Umbilical cord (tissue), 2 donors: Measurements from ENCODE around the gene PARD3B. TPM values are rescaled to one million over a fixed set of nuclear protein-coding genes. Genes with fewer than 3 reads are reported as not detected.

ENCODE experiments used
- DNase-seq: peaks from one replicate; pipeline ENCODE4 v3.0.0-alpha.2; 2015; ENCODE audit warnings: low spot score
- total RNA-seq: library from RNA; depleted of rRNA; stranded (reverse); fragments of >200 nt; gene quantifications from one replicate; pipeline ENCODE4 v1.2.3, GENCODE V29; 2014; ENCODE audit warnings: low replicate concordance; ENCODE audit not compliant: insufficient read depth

The PARD3B gene
- total RNA-seq, 1 donor from 2014 or later, result 27.7 TPM

- no peak for DNase-seq
These were observed 110.4 kb downstream of the PARD3B start for GRCh38 chr2:204655626-204656025.

DNA sequence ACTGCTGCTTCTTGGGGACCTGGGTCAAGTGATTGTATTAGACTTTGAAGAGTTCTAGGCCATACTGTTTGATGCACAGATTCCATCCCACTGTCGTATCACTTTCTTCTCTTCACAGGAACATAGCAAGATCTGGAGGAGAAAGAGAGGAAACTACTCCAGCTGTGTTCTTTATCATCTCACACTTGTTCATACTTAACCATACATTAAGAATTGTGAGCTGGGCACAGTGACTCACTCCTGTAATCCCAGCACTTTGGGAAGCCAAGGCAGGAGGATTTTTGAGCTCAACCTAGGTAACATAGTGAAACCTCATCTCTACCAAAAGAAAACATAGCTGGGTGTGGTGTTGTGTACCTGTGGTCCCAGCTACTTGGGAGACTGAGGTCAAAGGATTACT lies 111.7 kb downstream of the PARD3B start:
- peak; percentile 22 for DNase-seq

DNA sequence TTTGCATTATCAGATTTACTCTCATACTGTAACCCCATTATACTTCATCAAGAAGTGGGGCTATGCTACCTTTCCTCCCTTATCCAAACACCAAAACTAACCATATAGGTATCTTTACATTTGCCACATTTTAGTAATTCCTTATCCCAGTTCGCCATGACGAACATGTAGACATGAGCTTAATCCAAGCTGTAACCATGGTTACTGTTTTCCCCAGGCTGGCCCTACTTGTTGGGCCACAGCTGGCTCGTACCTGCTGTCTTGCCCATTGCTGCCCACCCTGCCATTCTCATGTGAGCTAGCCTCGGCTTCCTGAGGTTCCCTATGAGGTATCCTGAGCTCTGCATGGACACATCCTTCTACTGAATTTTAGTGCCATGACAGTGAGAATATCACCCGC lies 117.7 kb downstream of the PARD3B start:
- DNase-seq, result no peak

DNA sequence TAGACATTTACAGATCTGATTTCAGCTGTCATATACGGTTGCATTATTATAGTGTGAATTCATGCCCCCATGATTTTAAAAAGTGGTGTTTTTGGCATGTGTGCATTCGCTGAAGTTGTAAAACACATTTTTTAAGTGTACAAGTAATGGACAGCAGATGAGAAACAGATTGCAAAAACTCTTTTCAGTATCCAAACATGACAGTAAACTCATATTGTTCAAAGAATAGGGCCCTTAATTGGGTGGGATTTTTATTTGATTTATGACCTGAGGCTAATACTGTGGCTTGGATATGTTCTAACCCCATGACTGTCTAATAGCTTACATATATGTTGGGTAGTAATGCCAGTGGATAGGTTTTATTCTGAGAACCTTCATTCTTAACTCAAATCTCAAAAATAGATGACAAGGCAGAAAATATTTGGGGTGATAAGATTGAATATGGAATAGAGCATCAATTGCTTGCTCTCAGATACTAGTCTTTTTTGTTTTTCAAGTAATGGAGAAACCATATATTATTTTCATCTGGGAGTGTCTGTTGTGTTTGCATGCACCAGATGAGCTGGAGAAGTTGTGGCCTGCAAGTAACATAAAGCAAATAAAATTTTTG lies 118.6 kb downstream of the PARD3B start:
- peak; percentile 1 for DNase-seq

GRCh38 chr2:204664708-204665121 lies 119.4 kb downstream of the PARD3B start:
- DNase-seq, result peak; percentile 64

- peak; percentile 31 for DNase-seq
These were observed 119.9 kb downstream of the PARD3B start for GRCh38 chr2:204665207-204665606.

DNA sequence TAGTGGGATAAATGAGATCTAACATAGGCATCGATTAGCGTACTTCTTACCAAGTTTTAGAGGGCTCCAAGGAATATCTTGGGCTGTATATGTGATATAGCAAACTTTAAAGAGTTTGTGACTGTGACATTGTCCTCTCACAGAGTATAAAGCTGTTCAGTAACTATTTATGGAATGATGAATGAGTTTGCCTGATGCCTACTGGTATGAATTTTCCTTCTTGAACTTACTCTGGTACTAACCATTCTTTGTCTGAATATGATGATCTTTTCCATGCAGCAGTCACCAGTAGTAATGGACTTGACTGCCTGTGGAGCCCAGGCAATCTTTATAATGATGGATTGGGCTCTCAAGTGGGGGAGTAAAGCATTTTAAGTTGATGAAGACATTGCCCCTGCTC lies 120.5 kb downstream of the PARD3B start:
- no peak for DNase-seq

GRCh38 chr2:204667990-204668389 lies 122.7 kb downstream of the PARD3B start:
- DNase-seq, result no peak

DNA sequence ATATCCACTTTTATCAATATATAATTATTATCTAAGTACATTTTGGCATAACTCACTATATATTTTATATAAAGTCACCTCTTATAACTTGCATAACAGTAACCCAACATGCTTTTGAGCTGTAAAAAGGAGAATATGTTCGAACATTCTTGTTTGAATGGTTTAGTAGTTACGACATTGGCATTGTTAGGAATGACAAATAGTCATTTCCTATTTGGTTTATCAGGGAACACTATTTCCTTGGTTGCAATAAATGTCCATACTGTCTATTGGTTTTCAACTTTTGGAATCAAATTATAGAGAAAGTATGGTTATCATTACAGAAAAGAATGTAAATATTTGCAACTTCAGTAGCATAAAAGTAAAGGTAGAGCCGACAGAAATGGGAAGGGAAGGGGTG lies 124.1 kb downstream of the PARD3B start:
- DNase-seq, result no peak

DNA sequence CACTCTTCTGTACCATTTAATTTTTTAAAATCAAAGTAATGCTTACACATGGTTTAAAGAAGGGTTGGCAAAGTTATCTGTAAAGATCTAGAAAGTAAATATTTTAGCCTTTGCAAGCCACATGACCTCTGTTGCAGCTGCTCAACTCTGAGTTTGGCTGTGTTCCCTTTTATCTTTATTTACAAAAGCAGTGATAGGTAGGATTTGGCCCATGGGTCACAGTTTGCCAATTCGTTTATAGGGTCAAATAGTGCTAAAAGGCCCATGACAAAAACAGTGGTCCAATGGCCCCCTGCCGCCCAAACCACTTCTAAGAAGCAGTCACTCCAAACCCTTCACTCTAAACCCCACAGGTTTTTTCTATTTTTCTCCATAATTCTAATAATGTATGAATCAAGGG lies 124.8 kb downstream of the PARD3B start:
- DNase-seq, result no peak

DNA sequence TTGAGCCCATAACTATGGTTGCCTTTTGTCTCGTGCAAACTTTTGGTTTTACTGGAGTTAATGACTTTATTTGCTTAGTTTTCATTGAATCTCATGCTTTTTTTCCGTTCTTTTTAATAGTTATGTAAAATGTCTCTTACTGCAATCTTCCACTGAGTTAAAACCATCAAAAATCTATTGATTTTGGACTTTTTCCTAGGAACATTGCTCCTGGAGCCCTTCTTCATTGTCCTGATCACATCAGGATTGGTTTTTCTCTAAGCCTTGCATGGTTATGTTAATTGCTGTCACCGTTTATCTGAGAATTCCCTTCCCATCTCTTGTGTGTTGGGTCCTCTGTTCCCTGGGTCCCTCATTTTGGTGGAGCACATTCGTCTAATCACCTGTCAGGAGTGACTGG lies 125.5 kb downstream of the PARD3B start:
- no peak for DNase-seq

GRCh38 chr2:204672772-204673171 lies 127.5 kb downstream of the PARD3B start:
- no peak for DNase-seq

DNA sequence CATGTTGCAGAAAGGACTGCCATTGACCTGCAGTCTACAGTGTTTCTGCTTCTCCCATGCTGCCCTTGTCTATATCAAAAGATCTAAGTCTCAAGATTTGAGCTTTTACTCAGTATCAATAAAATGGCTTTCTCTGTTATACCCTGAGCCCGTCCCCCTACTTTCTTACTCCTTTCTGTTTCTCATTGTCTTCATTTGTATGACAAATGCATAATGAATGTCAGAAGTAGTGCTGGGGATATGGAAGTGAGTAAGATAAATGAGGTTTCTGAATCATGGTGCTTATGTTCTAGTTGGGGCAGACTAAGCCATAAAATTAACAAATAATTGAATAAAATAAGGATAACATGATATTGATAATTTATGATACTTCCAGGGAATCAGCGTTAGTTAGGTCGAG lies 128.6 kb downstream of the PARD3B start:
- no peak for DNase-seq

- no peak for DNase-seq
These were observed 132.8 kb downstream of the PARD3B start for GRCh38 chr2:204678031-204678430.

DNA sequence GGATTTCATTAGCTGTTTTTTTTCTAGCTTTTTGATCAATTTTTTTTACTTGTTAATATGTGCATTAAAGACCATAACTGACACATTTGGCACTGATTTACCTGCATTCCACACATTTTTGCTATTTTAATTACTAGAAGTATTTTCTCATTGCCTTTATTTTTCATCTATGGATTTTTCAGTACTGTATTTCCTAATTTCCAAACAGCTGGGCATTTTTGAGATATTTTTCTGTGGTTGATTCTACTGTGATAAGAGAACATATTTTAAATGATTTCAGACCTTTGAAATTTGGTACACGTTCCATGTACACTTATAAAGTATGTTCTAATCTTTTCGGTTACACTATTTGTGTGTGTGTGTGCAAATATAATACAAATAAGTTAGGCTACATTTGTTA lies 135.3 kb downstream of the PARD3B start:
- DNase-seq, result peak; percentile 4

DNA sequence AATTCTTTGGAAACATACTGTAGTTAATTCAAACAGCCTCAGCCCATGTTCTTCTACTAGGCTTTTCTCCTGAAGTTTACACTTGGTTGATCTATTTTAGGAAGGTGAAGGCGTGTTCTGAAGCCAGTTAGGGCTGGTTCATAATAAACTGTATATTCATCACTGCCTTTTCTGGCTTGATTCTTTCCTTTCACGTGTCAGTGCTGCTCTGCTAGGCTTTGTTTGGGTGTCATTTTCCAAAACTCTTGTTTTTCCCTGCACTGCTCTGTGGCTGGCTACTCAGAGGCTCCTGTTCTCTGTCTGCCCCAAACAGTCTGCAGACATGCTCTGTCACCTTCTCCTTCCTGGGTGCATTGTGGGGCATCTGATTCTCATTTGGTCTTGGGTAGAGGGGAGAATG lies 136.1 kb downstream of the PARD3B start:
- DNase-seq, result peak; percentile 54

DNA sequence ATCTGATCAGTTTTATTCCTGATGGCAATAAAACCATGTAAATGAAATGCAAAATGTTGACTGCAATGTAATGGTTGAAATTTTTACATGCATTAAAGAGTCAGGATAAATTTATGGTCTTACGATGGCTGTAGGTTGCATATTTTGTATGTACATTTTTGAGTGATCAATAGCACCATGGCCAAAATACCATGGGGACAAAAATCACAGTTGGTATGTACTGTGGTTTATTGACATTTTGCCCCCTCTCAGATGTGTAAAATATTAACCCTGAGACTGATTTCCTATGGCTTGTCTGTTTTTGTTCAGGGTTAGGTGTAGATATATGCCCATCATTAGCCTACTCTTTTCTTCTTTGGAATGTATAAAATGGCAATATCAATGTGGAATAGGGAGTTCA lies 138.1 kb downstream of the PARD3B start:
- DNase-seq, result no peak

GRCh38 chr2:204686406-204686805 lies 141.1 kb downstream of the PARD3B start:
- no peak for DNase-seq

DNA sequence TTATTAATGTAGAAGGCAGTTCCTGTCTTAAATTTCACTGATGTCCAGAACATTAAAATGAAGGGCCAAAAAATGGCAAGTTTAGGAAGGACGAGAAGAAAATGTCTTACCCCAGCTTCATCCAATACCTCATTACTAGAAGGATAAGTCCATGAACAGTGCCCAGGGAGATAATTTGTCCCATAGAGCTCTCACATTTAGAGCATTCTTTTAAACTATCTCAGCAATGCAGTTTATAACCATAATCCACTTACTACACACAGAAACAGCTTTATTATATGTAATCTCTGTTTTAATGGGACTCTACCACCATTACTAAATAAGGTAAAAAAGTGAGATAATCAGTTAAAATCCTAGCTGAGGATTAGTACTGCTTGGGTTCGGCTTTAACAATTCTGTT lies 142.5 kb downstream of the PARD3B start:
- DNase-seq, result no peak

DNA sequence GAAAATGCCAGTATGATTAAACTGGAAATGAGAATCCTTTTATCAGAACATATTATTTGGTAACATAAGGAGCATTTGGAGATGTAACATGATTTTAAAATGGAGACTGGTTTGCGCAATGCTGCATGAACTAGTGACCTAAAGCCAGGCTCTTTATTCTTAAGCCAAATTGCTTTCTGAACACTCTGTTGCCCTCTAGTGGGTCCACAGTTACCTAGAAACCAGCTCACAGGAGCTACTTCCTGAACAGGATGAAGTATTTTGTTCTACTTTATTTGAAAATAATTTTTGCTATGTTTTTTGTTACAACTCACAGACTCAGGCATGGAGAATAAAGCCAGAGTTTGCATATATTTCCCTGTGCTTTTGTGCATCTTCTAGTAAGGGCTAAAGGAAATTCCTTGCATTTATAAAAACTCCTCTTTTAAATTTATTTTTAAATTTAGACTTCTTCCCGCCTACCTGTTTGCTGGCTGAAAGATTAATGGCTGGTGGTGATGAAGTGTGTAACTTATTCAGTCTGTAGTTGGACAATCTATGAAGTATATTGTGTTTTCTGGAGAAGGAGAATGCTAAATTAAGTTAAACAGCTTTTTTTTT lies 146.7 kb downstream of the PARD3B start:
- peak; percentile 92 for DNase-seq

DNA sequence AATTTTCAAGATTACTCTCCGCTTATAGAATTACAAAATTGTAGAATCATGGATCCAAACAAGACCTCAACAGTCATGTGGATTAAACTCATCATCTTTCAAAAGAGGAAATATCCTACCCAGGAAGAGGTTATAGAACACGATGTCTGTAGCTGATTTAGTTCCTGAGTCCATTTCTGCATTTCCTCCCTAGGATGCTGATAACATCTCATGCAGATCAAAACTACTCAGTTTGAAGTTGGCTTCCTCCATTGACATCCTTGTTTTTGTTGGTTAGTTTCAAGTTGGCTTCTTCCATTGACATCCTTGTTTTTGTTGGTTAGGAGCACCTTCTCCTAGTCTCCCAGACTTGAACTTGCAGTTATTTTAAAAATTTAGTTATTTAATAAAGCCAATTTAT lies 147.5 kb downstream of the PARD3B start:
- DNase-seq, result no peak

- no peak for DNase-seq
These were observed 148.0 kb downstream of the PARD3B start for GRCh38 chr2:204693262-204693661.

DNA sequence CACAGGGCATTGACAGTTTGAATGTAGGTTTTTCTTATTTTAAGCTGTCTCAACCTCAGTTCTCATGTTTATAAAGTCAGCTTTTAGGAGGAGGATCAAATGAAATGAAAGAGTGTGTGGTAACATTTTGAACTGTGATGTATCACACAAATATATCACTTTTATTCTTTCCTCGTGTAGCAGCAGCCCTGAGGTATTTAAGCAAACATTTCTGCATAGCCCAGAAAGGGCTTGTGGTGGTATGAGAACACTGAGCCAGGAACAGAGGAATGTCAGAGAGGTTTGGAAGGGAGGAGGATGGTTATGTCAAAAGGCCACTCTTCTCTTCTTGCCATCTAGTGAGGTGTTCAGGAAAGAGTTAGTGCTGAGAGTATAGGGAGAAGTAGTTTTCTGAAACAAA lies 150.2 kb downstream of the PARD3B start:
- DNase-seq, result peak; percentile 25

GRCh38 chr2:204696124-204696523 lies 150.8 kb downstream of the PARD3B start:
- no peak for DNase-seq
